NCI-H1048 (cell line): Measurements from ENCODE around the gene COL4A1.

Source experiments
- DNase-seq: peaks from one replicate; lab custom pipeline; 2025; lab: John Stamatoyannopoulos, UW

The COL4A1 gene

DNA sequence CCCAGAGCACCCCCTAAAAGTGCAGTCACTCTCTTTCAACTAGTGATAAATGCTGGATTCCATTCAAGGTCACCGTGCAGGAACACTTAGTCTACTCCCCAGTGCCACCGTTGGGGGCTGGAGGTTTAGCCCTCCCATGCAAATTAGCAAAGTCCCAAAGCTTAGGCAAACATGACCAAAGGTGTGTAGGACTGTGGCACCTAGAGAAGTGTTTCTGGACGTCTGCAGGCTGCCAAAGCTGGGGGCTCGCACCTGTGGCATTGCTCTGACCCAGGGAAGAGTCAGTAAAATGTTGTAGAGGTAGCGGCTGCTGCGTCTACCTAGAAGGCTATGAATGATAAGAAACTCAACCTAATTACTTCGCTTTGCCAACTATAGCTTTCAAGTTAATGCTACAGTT, 13.9 kb downstream of the COL4A1 start:
- no peak for DNase-seq

- DNase-seq = no peak
Observed at GRCh38 chr13:110291286-110291685, 15.7 kb downstream of the COL4A1 start.

- no peak for DNase-seq
Observed at GRCh38 chr13:110290826-110291225, 16.1 kb downstream of the COL4A1 start.

GRCh38 chr13:110290153-110290552, 16.8 kb downstream of the COL4A1 start:
- no peak for DNase-seq

DNA sequence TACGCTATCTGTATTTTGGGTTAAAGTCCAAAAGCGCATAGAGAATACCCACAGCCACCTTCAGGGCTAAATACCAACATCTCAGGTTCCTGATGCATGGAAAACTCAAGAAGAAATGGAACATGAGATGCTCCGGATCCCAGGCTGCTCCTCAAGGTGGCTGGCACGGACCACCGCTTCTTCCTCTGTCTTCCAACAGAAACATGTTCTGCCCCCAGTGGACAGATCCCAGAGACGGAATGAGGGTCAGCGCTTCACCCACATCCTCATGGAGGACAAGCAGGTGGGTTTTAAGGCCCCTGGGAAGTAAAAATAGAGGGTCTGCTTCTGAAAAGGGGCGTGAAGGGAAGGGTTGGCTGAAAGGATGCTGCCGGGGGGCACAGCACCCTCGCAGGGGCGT, 17.3 kb downstream of the COL4A1 start:
- no peak for DNase-seq

GRCh38 chr13:110289174-110289573, 17.8 kb downstream of the COL4A1 start:
- no peak for DNase-seq

GRCh38 chr13:110286833-110287819, 19.8 kb downstream of the COL4A1 start:
- DNase-seq = no peak

DNA sequence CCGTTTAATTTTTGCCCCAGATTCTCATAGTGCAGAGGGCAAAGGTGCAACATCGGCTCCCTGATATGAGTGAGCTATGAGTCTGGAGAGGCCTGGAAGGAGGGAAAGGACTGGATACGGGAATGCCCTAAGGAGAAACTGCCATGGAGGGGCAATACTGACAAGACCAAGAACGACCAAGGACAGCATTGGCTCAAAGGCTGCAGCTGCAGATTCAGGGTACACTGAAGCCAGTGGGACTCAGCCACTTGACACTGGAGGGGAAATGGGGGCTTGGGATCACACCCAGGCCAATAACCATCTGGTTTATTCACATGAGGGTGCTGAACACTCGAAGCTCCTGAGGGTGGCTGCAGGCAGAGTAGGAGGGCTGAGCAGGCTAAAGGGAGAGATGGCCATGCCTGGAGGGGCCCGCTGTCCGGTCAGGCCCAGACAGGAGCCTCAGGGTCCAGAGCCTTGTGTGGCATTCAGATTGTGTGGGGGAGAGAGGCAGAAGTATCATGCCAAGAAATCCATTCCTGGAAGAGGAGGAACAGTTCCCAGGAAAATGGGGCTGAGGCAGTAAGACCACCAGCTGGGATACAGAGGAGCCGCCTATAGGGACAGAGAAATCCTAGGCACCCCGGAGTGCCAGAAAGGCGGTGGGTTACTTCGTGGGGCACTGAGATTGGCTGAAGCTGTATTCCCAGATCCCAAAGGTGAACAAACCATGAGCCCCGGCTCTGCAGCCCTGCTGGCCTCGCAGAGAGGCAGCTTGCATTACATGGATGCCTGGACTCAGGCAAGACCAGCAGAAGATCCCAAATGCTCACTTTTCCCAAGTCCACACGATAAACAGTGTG, 20.7 kb downstream of the COL4A1 start:
- DNase-seq = no peak

DNA sequence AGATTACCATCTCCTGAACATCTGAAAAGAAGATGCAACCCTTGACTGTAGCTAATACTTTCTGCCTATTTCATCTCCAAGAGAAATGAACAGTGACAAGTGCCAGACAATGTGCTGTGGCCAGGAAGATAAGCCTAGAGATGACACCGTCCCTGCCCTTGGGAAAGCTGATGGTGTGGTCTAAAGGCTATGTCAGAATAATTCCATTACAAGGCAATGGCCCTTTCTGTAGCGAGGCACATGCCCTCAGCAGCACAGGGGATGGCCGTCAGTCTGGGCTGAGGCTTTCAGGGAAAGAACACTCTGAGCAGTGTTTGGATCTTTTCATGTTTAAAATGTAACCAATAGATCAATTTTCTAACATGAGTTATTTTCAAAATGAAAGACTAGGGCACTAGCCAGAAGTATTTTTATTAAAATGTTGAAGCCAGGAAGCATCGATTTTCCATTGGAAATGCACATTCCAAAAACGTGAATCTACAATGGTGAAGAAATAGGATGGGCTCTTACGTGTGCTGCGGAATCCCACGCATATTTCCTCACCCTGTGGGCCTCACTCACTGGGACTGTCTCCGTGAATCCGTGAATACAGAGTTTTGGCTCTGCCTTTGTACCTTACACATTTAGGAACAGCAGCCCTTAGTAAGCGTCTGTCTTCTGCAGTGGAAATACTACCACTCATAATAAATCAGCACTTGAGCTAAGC, 22.0 kb downstream of the COL4A1 start:
- no peak for DNase-seq

DNA sequence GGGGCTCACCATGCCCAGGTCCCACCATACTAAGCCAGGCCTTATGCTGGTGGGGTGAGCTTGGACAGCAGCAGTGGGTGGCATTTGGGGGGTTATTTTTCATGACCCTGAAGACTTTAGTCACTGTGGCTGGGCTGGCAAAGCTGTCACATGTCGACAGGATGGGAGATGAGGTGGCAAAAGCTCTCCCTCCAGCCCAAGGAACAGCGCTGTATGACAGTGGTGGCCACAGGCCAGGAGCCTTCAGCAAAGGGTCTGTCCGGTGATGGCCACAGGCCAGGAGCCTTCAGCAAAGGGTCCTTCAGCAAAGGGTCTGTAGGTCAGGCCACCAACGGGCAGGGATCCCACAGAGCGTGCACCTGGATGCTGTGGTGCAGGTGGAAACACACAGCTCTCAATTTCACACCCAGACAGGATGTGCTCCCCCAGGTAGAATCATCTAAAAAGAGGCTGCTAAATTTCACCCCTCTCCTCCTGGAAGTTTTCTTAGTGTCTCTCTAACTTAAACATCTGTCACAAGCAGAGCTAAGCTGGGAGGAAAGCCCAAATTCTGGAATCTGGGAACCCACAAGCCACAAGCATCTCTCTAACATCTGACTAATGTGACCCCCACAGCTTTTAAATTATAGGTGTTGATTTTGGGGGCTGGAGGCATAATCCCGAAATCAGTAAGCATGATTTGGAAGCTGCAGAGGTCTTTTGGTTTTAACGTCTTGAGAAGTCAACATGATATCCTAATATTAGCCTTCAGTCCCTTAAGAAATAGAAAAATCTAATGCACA, 23.0 kb downstream of the COL4A1 start:
- no peak for DNase-seq

DNA sequence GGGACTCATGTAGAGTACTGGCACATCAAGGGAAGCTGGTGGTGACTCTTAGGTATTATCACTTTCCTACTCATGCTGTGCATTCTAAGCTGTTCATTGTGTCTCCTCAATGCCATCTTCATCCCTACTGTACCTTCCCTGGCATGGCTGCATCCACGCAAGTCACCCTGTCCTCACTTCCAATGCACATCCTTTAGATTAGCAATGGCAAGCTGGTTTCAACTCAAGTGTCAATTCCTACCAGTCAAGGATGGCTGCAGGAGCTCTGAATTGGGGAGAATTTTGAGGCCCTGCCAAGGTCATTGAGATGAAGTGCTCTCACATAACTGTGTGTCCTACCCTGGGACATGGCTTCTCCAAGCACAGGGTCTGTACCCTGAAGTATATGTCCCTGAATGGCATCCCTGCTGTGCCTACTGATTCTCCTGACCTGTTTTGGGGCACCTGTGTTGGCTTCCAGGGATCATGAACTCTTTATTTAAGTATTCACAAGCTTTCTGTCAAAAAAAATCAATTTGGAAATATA, 24.6 kb downstream of the COL4A1 start:
- no peak for DNase-seq

DNA sequence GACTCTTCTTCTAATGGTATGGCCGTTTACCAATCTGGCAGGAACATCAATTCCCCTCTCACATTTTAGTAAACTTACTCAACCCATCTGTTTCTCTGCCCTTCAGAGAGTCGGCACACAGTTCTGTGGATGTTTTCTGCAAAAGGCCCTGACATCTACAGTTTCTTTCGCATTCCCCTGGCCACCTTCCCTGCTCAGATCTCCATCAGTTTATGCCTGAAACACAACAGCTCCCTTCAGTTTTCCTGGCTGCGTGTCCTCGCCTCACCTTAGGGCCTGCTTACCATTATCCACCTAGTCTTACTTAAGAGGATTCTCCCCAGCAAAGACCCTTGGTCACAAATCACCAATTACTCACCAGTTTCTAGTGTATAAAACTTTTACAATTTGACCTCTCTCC, 25.2 kb downstream of the COL4A1 start:
- DNase-seq = no peak

DNA sequence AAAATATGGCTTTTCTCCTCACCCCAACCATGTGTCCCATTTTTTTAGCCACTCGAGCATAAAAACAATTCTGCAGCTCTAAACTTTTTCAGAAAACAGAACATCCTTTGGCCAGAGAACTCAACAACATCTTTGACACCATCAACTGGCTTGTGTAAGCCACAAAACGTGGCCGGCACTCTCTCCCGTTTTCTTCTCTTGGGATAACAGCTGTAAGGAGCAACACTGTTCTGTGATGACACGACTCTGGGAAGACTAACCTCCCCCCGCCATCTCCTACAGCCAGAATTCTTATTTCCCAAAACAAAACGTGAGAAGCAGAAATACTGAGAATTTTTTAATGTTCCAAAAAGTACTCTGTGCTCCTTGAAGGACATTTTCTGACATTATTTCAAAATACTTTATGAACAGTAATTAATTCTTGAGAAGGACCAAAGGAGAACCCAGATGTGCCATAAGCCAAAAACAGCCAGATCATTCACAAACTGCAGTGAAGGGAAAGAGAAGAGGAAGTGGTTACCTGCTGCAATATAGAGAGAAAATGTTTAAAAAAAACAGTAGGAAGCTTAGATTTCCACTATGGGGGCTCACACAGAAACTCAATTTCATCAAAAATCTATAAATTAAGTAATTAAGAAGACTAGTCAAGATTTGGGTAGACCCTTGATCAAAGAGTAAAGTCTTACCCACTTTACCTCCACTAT, 25.8 kb downstream of the COL4A1 start:
- no peak for DNase-seq

DNA sequence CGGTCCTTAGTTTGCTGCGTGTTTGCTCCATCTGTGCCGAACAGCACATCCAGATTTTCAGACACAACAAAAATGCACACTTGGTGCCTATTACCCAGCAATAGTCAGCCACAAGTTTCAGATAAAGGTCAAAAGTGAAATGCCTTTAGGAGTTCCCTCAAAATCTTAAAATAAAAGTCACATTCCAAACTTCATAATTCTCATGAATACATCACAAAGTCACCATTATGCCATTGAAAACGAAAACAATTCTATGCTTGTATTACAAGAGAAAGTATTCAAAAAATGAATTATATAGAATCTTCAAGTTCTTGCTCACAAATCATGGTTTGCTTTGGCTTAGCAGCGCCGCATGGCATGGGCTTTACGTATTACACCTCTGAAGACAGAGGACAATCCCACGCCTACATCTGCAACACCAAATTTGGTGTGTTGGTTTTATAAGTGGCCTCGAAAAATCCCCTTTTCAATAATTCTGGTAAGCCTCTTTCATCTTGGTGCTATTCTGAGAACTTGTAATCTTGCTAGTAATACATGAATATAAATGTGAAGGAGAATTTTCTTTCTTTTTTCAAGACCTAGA, 26.6 kb downstream of the COL4A1 start:
- DNase-seq = no peak

GRCh38 chr13:110279684-110280083, 27.3 kb downstream of the COL4A1 start:
- no peak for DNase-seq

GRCh38 chr13:110278859-110279258, 28.1 kb downstream of the COL4A1 start:
- DNase-seq = no peak

GRCh38 chr13:110277357-110277975, 29.5 kb downstream of the COL4A1 start:
- no peak for DNase-seq

DNA sequence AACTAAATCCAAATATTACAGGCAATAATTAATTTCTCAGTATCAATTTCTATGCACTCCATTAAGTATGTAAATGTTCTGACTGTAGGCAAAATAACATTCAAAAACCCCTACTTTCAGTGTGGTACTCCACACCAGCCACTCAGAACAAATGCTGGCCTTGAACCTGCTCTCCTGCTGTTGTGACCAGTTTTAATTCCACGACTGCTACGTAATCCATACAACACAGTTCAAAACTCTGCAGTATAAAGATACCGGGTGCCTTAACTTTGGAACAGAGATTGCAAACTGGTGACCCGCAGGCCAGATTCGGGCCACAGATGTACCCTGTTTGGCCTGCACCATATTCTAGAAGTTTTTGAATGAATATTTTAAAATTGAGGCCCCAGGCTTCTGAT, 30.4 kb downstream of the COL4A1 start:
- no peak for DNase-seq

GRCh38 chr13:110275931-110276552, 30.9 kb downstream of the COL4A1 start:
- no peak for DNase-seq
